MCF 10A (cell line): ENCODE data around the gene CHID1. TPM values are rescaled to one million over a fixed set of nuclear protein-coding genes. Genes with fewer than 3 reads are reported as not detected.

Experiments
- BruUV-seq: library from RNA; stranded (reverse); fragments of 400-500 nt; replicated peaks from 2 replicates; lab custom pipeline; 2021; lab: Mats Ljungman, UMichigan
- CTCF ChIA-PET: fragments of 300-600 bp; sonication (Branson Sonifier 250); formaldehyde crosslinking; extraction: SDS; loops from one replicate; lab custom pipeline; 2021; ENCODE audit warnings: antibody characterized with exemption, inconsistent platforms; lab: Yijun Ruan, JAX
- POLR2A ChIA-PET: fragments of 300-600, 350-650 bp; sonication (Branson Sonifier 250); formaldehyde crosslinking; extraction: SDS; loops from one replicate; lab custom pipeline; 2020; ENCODE audit warnings: antibody characterized with exemption, inconsistent platforms; lab: Yijun Ruan, JAX
- DNase-seq: peaks from one replicate; pipeline ENCODE4 v3.0.0-alpha.2; 2018; ENCODE audit not compliant: unreplicated experiment
- H3K27ac Mint-ChIP-seq: one replicate; pipeline ENCODE4 v1.8.0; 2022; ENCODE audit warnings: mild to moderate bottlenecking, low read depth, mixed read lengths; ENCODE audit not compliant: unreplicated experiment
- H3K27me3 Mint-ChIP-seq: one replicate; pipeline ENCODE4 v1.8.0; 2022; ENCODE audit warnings: mixed read lengths; ENCODE audit not compliant: insufficient read depth, unreplicated experiment
- H3K36me3 Mint-ChIP-seq: one replicate; pipeline ENCODE4 v1.8.0; 2022; ENCODE audit warnings: mild to moderate bottlenecking, moderate library complexity, mixed read lengths; ENCODE audit not compliant: insufficient read depth, unreplicated experiment
- H3K4me1 Mint-ChIP-seq: one replicate; pipeline ENCODE4 v1.8.0; 2022; ENCODE audit warnings: mixed read lengths; ENCODE audit not compliant: insufficient read depth, unreplicated experiment
- H3K4me3 Mint-ChIP-seq: one replicate; pipeline ENCODE4 v1.8.0; 2022; ENCODE audit warnings: mild to moderate bottlenecking, moderate library complexity, mixed read lengths; ENCODE audit not compliant: unreplicated experiment
- H3K9me3 Mint-ChIP-seq: one replicate; pipeline ENCODE4 v1.8.0; 2022; ENCODE audit warnings: mixed read lengths; ENCODE audit not compliant: unreplicated experiment
- CTCF ChIP-seq: fragments of 200-600 bp; IDR thresholded peaks from one replicate; pipeline ENCODE4 v1.8.0; 2022; ENCODE audit warnings: antibody characterized with exemption, mild to moderate bottlenecking; ENCODE audit not compliant: unreplicated experiment
- intact Hi-C: fragments of 100-400 bp; cut with micrococcal nuclease; formaldehyde crosslinking; loops from 2 replicates; pipeline ENCODE4 v1.14.1; 2022
- total RNA-seq: library from RNA; stranded (reverse); gene quantifications from 2 replicates; pipeline ENCODE4 v1.2.3, GENCODE V29; 2022

CHID1 gene
- total RNA-seq, 1 experiment from 2014 or later: 94.8 TPM

- no peak for DNase-seq
- H3K27ac Mint-ChIP-seq: no peak overlapping the region
Observed at GRCh38 chr11:863910-864827, 46.4 kb downstream of the CHID1 start.

GRCh38 chr11:863023-863909 is 47.3 kb downstream of the CHID1 start:
- Mint-ChIP-seq H3K27ac (no peak overlapping the region), H3K4me1 (no peaks in the 10 kb centered on the region), H3K27me3 (no peaks in the 10 kb centered on the region), H3K36me3 (peaks cover 67% of the 10 kb centered on the region), H3K4me3 (no peak overlapping the region), H3K9me3 (no peaks in the 10 kb centered on the region)
- CTCF ChIA-PET: interaction anchor here (0.7 to 1.4 kb wide), 2 partner anchors 15 to 65 kb away, joined by 3 to 4 read pairs; no protein-coding TSS in a partner anchor
- intact Hi-C loops: no loop called here
- DNase-seq: no peak
- BruUV-seq: no TSS peak
- POLR2A ChIA-PET: interaction anchor here (0.7 to 1.0 kb wide), 3 partner anchors 16 to 19 kb away, joined by 3 to 6 read pairs (median 4); no protein-coding TSS in a partner anchor
- no peak for TF ChIP-seq CTCF

More at GRCh38 chr11:863910-864827, 46.4 kb downstream of the CHID1 start:
- intact Hi-C loops: no loop called here
- Mint-ChIP-seq H3K4me3 (no peak overlapping the region), H3K9me3 (no peaks in the 10 kb centered on the region), H3K36me3 (peaks cover 75% of the 10 kb centered on the region), H3K4me1 (no peaks in the 10 kb centered on the region), H3K27me3 (no peaks in the 10 kb centered on the region)
- ChIA-PET POLR2A (interaction anchor here (0.7 to 1.0 kb wide), 3 partner anchors 17 to 625 kb away, joined by 3 to 4 read pairs (median 3); no protein-coding TSS in a partner anchor), CTCF (interaction anchor here (0.7 to 1.4 kb wide), 2 partner anchors 16 to 64 kb away, joined by 3 to 4 read pairs; no protein-coding TSS in a partner anchor)
- TF ChIP-seq CTCF: no peak
- BruUV-seq: no TSS peak

GRCh38 chr11:862696-863022 is 48.0 kb downstream of the CHID1 start:
- Mint-ChIP-seq H3K4me1 (no peaks in the 10 kb centered on the region), H3K9me3 (no peaks in the 10 kb centered on the region), H3K36me3 (peaks cover 62% of the 10 kb centered on the region), H3K27me3 (no peaks in the 10 kb centered on the region), H3K27ac (no peak overlapping the region), H3K4me3 (no peak overlapping the region)
- CTCF ChIA-PET: interaction anchor here (1.4 kb wide), 1 partner anchor 14 kb away, joined by 4 read pairs; no protein-coding TSS in a partner anchor
- intact Hi-C loops: no loop called here
- no peak for TF ChIP-seq CTCF
- DNase-seq: no peak
- no TSS peak for BruUV-seq
- POLR2A ChIA-PET: interaction anchor here (1.0 kb wide), 1 partner anchor 17 kb away, joined by 6 read pairs; no protein-coding TSS in a partner anchor
